Keratinocyte (primary cell): ENCODE measurements around the gene SLC19A1. TPM values are rescaled to one million over a fixed set of nuclear protein-coding genes. Genes with fewer than 3 reads are reported as not detected.
"Not testable (repeated sequence)": the region's sequence is repeated elsewhere in the genome, so short reads cannot be mapped to it uniquely, and the experiment has no call there.

ENCODE experiments used
- DNase-seq: peaks from one replicate; pipeline ENCODE4 v3.0.0-alpha.2; 2011; ENCODE audit warnings: low read depth, missing footprints, low spot score
- FAIRE-seq: peaks from 2 replicates; lab custom pipeline; 2011; peaks lifted over from hg19 to GRCh38; lab: Jason Lieb, UNC
- H2AFZ ChIP-seq: 2 replicates; pipeline ENCODE4 v1.6.0; 2012; ENCODE audit warnings: low read length, control low read depth, inconsistent platforms; ENCODE audit not compliant: control insufficient read depth
- H3K27ac ChIP-seq: 2 replicates; pipeline ENCODE4 v1.5.1; 2011; ENCODE audit warnings: low read length; ENCODE audit not compliant: control insufficient read depth, insufficient read depth
- H3K27me3 ChIP-seq: 3 replicates; pipeline ENCODE4 v1.6.0; 2011; ENCODE audit warnings: low read length; ENCODE audit not compliant: control insufficient read depth, insufficient read depth; ENCODE audit errors: extremely low read depth
- H3K36me3 ChIP-seq, 2 experiments: 2 replicates in 1 of 2; 3 replicates in 1 of 2; pipeline ENCODE4 v1.5.1; 2011; ENCODE audit warnings: low read length in 2 of 2, mild to moderate bottlenecking in 1 of 2; ENCODE audit not compliant: control insufficient read depth in 2 of 2, insufficient read depth in 2 of 2; ENCODE audit errors: extremely low read depth in 1 of 2
- H3K4me1 ChIP-seq: 3 replicates; pipeline ENCODE4 v1.5.1; 2011; ENCODE audit warnings: low read length; ENCODE audit not compliant: control insufficient read depth, insufficient read depth; ENCODE audit errors: extremely low read depth
- H3K4me2 ChIP-seq: 3 replicates; pipeline ENCODE4 v1.6.0; 2011; ENCODE audit warnings: low read depth, low read length; ENCODE audit not compliant: control insufficient read depth, insufficient read depth; ENCODE audit errors: extremely low read depth
- H3K4me3 ChIP-seq, 3 experiments: fragments of 200-600 bp in 1 of 3; sonication (generic) in 1 of 3; 2 replicates in 2 of 3; 3 replicates in 1 of 3; pipeline ENCODE4 v1.5.1; 2011 to 2016; ENCODE audit warnings: low read length in 3 of 3, mild to moderate bottlenecking in 3 of 3, control low read depth in 2 of 3, inconsistent platforms in 1 of 3, low read depth in 1 of 3, mixed read lengths in 1 of 3, mixed run types in 1 of 3, moderate library complexity in 1 of 3; ENCODE audit not compliant: control insufficient read depth in 2 of 3, insufficient read depth in 2 of 3; ENCODE audit errors: extremely low read depth in 1 of 3
- H3K79me2 ChIP-seq: 2 replicates; pipeline ENCODE4 v1.6.0; 2012; ENCODE audit warnings: low read length; ENCODE audit not compliant: control insufficient read depth, insufficient read depth
- H3K9ac ChIP-seq: 3 replicates; pipeline ENCODE4 v1.6.0; 2011; ENCODE audit warnings: low read length; ENCODE audit not compliant: control insufficient read depth, insufficient read depth; ENCODE audit errors: extremely low read depth
- H3K9me1 ChIP-seq: 3 replicates; pipeline ENCODE4 v1.6.0; 2011; ENCODE audit warnings: low read length; ENCODE audit not compliant: control insufficient read depth, insufficient read depth; ENCODE audit errors: extremely low read depth
- H3K9me3 ChIP-seq: 2 replicates; pipeline ENCODE4 v1.5.1; 2012; ENCODE audit warnings: low read depth, low read length; ENCODE audit not compliant: control insufficient read depth
- H4K20me1 ChIP-seq: 3 replicates; pipeline ENCODE4 v1.6.0; 2011; ENCODE audit warnings: low read length; ENCODE audit not compliant: control insufficient read depth, insufficient read depth; ENCODE audit errors: extremely low read depth
- CTCF ChIP-seq, 3 experiments: IDR thresholded peaks in 1 of 3; conservative IDR thresholded peaks in 1 of 3; optimal IDR thresholded peaks in 1 of 3; 2 replicates in 2 of 3; 3 replicates in 1 of 3; pipeline versions ENCODE3 to v1.5.1; 2011; ENCODE audit warnings: low read length in 3 of 3, mild to moderate bottlenecking in 3 of 3, moderate library complexity in 2 of 3, control low read depth in 1 of 3, inconsistent platforms in 1 of 3; ENCODE audit not compliant: insufficient read depth in 2 of 3; ENCODE audit errors: extremely low read depth in 1 of 3
- EZH2 ChIP-seq: IDR thresholded peaks from one replicate; pipeline ENCODE4 v1.6.1; 2012; ENCODE audit warnings: inconsistent platforms, mild to moderate bottlenecking, low read length, moderate library complexity
- dilution Hi-C: fragments of 300-500 bp; cut with MboI; formaldehyde crosslinking; loops from one replicate; pipeline ENCODE4 v1.7.0; 2020; ENCODE audit warnings: low sequenced_read_pairs; ENCODE audit not compliant: extremely low pct_ligation_motif_present
- polyA plus RNA-seq, 5 experiments: library from polyadenylated mRNA; depleted of rRNA in 3 of 5; stranded (reverse) in 3 of 5; stranded (forward) in 1 of 5; unstranded in 1 of 5; fragments of >200 nt; gene quantifications; 1 replicate in 1 of 5; 2 replicates in 3 of 5; 3 replicates in 1 of 5; pipeline versions ENCODE4 v1.2.1 to v1.2.3, GENCODE V29; 2011 to 2012; ENCODE audit warnings: missing spikeins in 2 of 5, low read depth in 1 of 5, low replicate concordance in 1 of 5

SLC19A1 gene
- polyA plus RNA-seq, 1 donor (not counting 4 experiments of a cell fraction or from before 2014, with no cell fraction given): 3.8 TPM

DNA sequence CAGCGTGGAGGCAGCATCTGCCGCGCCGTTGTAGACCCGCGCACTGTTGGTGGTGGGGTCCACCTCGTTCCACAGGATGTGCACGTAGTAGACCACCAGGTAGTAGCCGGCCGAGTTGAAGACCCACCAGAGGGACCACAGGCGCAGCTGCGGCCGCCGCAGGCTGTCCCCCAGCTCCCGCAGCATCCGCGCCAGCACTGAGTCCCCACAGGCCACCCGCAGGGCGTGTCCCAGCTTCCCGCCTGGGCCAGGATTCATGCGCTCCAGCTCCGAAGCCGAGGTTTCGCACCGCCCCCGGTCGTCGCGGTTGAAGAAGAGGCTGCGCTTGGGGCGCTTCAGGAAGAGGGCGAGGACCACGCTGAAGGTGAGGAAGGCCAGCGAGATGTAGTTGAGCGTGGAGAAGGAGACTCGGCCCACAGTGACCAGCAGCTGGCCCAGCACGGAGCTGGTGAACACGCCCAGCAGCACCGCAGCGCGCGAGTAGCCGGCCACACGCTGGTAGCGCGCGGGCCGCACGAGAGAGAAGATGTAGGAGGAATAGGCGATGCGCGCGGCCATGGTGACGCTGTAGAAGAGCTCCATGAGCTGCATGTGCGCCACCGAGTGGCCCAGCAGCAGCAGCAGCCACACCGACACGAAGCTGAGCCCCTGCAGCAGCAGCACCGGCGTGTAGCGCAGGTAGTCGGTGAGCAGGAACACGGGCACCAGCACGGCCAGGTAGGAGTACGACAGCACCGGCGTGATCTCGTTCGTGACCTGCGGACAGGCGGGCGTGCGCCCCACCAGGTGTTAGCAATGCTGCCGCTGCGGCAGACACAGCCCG is 10.6 kb downstream of the SLC19A1 start:
- Histone ChIP-seq H3K9me1 (no peaks in the 10 kb centered on the region), H3K4me2 (no peak overlapping the region), H3K9ac (no peak overlapping the region), H3K79me2 (no peaks in the 10 kb centered on the region), H3K4me1 (peaks cover 11% of the 10 kb centered on the region), H3K27me3 (no peaks in the 10 kb centered on the region), H3K27ac (no peak overlapping the region), H3K36me3 (peaks cover 9 to 20% of the 10 kb centered on the region in 2 experiments), H2AFZ (no peak overlapping the region), H4K20me1 (peaks cover 4% of the 10 kb centered on the region), H3K9me3 (no peaks in the 10 kb centered on the region), H3K4me3 (no peak overlapping the region)
- TF ChIP-seq CTCF (optimal IDR thresholded peaks at IDR 0.05 in 1 of 3, IDR thresholded peaks at IDR 0.05 in 1 of 3, conservative IDR thresholded peaks at IDR 0.05 in 1 of 3; ENCODE audit: extremely low read depth in 1 of 3, insufficient read depth in 2 of 3, low read length in 3 of 3) (peak in 1 of 3 experiments; percentile 1), EZH2 (no peak)
- FAIRE-seq (no peak), DNase-seq (no peak)
- dilution Hi-C loops: no loop called here

GRCh38 chr21:45531114-45531392 is 11.2 kb downstream of the SLC19A1 start:
- DNase-seq, H3K27me3 ChIP-seq, H2AFZ ChIP-seq, H4K20me1 ChIP-seq, H3K27ac ChIP-seq, H3K9me3 ChIP-seq, dilution Hi-C loops, H3K9me1 ChIP-seq, FAIRE-seq, H3K79me2 ChIP-seq, H3K4me3 ChIP-seq, H3K4me2 ChIP-seq, H3K9ac ChIP-seq: not testable (repeated sequence)
- Histone ChIP-seq H3K4me1 (peaks cover 11% of the 10 kb centered on the region), H3K36me3 (peaks cover 9 to 16% of the 10 kb centered on the region in 2 experiments)
